Fibroblast of skin of scalp (primary cell): ENCODE results near the gene OTOP1. TPM values are rescaled to one million over a fixed set of nuclear protein-coding genes. Genes with fewer than 3 reads are reported as not detected.
"Not testable (repeated sequence)": the region's sequence is repeated elsewhere in the genome, so short reads cannot be mapped to it uniquely, and the experiment has no call there.

Experiments used
- DNase-seq: peaks from one replicate; pipeline ENCODE4 v3.0.0-alpha.2; 2013
- polyA plus RNA-seq, 2 experiments: library from polyadenylated mRNA; unstranded; fragments of 120-200 nt; gene quantifications; one replicate each; pipeline ENCODE4 v1.2.1, GENCODE V29; 2013; ENCODE audit not compliant: insufficient read length in 2 of 2

OTOP1 gene, protein sequence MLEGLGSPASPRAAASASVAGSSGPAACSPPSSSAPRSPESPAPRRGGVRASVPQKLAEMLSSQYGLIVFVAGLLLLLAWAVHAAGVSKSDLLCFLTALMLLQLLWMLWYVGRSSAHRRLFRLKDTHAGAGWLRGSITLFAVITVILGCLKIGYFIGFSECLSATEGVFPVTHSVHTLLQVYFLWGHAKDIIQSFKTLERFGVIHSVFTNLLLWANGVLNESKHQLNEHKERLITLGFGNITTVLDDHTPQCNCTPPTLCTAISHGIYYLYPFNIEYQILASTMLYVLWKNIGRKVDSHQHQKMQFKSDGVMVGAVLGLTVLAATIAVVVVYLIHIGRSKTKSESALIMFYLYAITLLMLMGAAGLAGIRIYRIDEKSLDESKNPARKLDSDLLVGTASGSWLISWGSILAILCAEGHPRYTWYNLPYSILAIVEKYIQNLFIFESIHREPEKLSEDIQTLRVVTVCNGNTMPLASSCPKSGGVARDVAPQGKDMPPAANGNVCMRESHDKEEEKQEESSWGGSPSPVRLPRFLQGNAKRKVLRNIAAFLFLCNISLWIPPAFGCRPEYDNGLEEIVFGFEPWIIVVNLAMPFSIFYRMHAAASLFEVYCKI
- polyA plus RNA-seq (2013, experiment 1 of 2; ENCODE audit: insufficient read length), result not detected
- not detected for polyA plus RNA-seq (2013, experiment 2 of 2; ENCODE audit: insufficient read length)

DNA sequence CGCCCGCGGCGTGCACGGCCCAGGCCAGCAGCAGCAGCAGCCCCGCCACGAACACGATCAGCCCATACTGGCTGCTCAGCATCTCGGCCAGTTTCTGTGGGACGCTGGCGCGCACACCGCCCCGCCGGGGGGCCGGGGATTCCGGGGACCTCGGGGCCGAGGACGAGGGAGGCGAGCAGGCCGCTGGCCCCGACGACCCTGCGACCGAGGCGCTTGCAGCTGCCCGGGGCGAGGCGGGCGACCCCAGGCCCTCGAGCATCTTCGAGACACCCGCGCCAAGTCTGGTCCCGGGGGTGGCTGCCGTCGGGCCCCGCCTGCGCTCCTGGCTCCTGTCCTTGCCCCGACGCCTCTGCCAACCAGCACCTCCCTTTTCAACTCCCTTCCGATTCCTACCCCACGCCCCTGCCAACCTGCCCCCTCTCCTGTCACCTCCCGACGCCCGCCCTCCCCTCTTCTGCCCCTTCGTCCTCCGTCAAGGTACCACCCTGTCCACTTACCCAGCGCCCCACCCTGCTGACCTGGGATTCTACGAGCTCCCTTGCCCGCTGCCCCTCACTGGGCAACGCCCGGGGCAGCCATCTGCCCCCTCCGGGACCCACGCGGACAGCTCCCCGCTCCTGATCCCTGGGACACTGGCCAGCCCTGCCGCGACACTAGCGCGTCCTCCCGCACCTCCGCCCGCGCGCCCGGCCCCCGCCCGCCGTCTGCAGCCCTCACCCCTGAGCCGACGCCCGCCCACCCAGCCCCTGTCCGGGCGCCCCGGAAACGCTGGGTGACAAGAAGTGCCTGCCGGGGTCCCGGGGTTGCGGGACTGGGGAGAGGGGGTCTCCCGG lies at the start of gene OTOP1:
Gene OTOP1 (minus strand): TSS at position 324 of the 833 bp plus-strand sequence. CDS start 65 bp downstream, at position 259.
- no peak for DNase-seq

DNA sequence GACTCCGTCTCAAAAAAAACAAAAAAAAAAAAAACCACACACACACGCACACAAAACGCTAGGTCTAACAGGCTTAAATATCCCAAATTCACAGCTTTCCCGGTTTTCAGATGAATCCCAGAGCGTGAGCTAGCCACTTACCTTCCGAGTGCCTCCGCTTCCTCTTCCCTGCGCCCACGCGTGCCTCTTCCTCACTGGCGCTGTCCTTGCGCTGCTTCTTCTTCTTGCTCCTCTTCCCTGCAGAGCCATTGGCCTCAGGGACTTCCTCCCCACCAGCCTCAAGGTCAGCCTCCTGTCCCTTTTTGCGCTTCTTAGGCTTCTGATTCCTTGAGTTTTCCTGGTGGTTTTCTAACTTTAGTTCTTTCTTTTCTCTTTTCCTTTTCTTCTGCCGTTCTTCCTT lies 47.5 kb upstream of the OTOP1 start:
- DNase-seq, result no peak

DNA sequence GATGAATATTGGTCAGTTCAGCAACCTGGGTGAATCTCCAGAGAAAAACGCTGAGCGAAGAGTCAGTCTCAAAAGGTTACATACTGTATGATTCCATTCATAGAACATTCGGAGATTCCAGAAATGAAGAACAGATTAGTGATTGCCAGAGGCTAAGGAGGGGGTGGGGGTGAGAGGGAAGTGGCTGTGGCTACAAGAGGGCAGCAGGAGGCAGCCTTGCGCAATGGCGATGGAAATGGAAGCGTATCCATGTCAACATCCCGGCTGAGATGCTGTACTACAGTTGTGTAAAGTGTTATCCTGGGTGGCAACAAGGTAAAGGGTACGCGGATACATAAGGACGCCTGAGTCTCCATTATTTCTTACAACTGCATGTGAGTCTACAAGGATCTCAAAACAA lies 45.2 kb upstream of the OTOP1 start:
- DNase-seq, result no peak

DNA sequence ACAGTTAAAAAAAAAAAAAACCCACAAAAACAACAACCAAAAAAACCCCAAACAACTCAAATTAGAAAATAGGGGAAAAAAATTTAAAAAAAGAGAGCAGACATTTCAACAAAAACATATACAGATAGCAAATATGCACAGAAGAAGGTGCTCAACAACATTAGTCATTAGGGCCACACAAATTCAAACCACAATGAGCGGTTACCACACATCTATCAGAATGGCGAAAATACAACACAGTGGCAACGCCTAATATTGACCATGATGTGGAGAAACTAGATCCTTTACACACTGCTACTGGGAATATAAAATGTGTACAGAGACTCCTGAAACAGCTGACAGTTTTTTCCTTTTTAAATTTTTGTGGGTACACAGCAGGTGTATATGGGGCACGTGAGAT lies 43.8 kb upstream of the OTOP1 start:
- DNase-seq, result no peak

DNA sequence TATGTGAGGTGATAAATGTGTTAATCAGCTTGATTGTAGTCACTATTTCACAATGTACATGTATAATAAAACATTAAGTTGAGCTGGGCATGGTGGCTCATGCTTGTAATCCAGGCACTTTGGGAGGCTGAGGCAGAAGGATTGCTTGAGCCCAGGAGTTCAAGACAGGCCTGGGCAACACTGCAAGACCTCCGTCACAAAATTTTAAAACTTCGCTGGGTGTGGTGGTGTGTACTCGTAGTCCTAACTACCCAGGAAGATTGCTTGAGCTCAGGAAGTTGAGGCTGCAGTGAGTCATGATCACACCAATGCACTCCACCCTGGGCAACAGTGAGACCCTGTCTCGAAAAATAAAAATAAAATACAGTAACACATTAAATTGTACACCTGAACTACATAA lies 43.1 kb upstream of the OTOP1 start:
- DNase-seq, result no peak

DNA sequence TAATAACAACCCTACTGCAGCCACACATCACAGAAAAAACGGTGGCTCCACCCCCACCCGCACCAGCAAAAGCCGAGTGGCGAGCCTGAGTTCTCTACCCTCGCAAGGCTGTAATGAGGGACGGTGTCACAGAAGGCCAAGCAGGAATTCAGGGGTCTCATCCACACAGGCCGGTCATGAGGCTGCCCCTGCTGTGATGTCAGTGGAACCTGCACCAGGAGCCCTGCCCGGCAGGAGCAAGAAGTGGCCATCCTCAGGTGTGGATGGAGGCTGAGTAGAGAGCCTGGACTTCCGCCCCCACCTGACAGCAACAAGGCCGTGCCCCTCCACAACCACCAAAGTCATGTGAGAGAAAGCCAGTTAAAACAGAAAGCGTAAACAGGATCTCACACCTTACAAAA lies 42.6 kb upstream of the OTOP1 start:
- DNase-seq, result no peak

DNA sequence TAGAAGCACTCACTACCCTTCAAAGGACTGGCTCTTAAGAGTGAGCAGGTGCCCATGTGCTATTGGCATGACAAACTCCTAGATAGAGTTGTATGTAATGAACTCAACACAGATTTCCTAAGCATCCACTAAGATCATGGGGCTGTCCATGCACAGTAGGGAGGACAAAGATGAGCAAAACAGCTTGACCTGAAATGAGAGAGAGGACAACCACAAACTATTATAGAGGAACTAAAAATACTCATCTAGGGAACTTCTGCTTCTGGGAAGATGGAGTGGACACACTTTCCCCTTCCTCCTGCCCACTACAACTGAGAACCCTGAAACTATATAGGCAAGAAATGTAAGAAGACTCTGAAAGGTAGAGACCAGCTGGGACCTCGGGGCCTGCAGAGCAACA lies 42.0 kb upstream of the OTOP1 start:
- no peak for DNase-seq

DNA sequence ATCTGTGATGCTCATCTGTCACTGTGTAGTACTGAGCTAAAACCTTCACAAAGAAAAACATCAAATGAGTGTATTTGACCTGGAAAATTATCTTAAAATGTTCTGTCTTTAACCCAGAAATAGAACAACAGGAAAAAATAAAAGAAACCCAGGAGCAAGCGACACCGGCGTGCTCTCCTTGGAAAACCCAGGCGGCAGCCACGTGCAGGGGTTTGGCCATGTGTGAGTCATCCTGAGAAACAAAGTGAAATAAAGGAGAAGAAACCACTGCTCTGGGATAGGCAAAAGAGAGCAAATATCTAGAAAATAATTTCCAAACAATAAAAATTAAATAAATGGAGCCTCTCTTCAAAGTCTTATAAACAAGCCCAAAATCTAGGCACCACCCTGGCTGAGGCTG lies 41.3 kb upstream of the OTOP1 start:
- no peak for DNase-seq

DNA sequence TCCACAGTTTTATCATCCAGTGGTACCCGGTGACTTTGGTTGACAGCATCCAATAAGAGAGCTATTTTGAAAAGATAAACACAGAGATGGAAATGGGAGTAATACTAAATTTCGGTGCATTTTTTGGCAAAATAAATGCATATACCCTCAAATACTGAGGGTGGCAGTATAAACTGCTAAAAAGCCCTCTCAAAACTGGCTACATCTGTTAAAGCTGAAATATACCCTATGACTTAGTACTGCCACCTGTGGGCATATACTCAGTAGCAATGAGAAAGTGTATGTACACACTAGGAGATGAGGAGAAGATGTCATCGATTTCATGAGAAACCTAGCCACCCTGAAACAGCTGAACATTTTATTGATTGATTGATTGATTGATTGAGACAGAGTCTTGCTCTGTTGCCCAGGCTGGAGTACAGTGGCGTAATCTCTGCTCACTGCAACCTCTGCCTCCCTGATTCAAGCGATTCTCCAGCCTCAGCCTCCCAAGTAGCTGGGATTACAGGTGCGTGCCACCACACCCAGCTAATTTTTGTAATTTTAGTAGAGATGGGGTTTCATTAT lies 33.5 kb upstream of the OTOP1 start:
- DNase-seq, result peak; percentile 66

DNA sequence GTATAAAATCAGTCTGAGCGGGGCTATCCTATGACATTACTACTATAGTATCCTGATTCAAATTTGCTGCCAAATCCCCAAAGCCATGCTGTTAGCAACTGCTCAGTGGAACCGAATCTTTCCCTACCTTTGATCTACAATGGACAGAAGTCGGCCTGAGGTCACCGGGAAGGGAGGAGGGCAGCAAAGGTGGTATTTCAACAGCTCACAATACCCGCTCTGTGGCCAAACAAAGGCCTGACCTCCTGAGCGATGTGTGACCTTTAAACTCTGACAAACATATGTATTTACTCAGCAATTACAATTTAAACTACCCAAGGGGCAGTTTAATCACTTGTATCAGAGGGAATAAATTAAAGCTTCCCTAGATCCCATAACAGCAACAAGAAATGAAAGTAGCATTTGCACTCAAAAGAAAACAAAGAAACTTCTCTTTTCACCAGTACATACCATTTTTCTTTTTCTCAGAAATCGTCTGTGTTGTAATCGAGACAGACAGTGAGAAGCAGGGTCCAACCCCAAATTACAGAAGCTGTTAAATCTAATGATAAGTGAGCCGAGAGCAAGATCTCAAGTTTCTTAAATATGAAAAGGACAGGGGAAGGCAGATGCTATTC lies 32.9 kb upstream of the OTOP1 start:
- DNase-seq, result no peak

DNA sequence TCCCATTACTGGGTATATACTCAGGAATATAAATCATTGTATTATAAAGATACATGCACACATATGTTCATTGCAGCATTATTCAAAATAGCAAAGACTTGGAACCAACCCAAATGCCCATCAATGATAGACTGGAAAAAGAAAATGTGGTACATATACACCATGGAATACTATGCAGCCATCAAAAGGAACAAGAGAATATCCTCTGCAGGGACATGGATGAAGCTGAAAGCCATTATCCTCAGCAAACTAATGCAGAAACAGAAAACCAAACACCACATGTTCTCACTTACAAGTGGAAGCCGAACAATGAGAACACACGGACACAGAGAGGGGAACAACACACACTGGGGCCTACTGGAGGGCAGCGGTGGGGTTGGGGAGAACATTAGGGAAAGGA lies 31.0 kb upstream of the OTOP1 start:
- not testable (repeated sequence) for DNase-seq

DNA sequence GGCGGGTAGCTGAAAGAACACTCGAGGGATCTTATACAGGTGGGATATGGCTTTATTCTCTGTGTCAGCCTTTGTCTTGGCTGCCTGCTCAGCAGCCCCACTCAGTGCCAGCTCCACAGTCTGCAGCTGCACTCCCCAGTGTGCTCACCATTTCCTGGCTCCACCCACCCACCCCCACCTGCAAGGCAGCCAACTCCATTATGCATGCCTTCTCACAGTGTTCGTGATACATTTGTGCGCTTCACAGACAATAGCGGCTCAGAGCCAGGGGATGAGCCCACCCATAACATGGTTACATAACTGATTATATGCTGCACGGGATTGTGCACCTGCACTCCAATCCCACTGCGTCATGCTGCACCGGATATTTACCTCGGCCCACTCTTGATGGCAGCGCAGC lies 30.1 kb upstream of the OTOP1 start:
- DNase-seq, result no peak

DNA sequence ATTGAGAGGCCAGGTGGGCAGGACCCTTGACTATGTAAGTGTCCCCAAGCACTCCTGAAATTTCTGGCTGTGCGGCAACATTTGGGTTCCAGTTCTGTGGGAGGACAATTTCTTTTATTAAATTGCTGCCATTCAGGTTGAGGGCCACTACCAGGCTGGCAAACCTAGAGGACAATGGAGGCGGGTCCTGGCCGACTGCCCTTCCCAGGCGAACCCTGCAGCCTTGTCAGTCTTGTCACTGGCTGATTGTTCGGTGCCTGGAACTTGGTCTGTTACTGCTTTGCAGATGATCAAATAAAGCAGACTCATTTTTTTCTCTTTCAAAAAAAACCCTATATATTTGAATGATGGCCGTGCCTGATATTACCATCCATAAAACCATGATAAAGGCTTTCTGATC lies 27.9 kb upstream of the OTOP1 start:
- DNase-seq, result no peak

DNA sequence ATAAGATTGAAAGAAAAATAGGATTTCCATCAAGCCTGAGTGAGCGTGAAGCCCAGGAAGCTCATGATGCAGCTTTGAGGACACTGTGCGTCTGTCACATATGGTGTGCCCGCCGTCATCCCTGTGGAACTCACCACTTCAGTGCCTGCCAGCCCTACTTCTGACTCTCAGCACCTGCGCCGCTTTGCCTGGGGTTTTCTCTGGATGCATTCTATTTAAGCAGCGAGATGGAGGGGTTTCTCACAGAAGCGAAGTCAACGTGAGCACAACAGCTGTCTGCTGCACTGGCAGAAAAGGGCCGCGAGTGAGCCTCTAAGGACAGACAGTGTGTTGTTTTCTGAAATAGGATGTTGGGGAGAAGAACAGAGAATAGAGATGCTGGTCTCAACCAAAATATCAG lies 27.5 kb upstream of the OTOP1 start:
- DNase-seq, result no peak

DNA sequence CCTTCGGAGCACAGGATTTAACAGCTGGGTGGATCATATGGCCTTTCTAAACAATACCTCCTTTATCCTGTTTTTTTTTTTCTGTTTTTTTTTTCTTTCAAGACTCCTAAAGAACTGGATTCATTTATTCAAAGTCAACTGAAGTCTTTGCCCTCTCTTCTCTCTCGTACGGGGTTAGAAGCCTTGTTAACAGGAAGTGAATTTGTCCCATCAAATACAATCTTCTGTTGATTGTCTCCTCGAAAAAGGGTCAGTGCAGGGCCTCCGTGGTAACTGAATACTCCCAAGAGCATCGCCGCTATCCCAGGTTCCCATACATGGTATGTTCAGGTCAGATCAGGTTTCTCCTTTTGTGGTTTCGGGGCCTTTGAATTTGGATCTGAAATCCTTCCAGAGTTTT lies 23.1 kb upstream of the OTOP1 start:
- no peak for DNase-seq

DNA sequence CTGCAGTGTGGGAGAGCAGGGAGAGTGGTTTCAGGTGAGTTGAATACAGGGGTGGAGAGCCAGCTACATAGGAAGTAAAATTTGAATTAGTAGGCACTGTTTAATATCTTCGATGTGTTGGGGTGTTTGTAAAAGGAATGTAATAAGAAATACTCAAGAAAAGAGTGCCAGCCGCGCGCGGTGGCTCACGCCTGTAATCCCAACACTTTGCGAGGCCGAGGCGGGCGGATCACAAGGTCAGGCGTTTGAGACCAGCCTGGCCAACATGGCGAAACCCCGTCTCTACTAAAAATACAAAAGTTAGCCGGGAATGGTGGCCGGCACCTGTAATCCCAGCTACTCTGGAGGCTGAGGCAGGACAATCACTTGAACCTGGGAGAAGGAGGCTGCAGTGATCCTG lies 22.6 kb upstream of the OTOP1 start:
- DNase-seq, result not testable (repeated sequence)

DNA sequence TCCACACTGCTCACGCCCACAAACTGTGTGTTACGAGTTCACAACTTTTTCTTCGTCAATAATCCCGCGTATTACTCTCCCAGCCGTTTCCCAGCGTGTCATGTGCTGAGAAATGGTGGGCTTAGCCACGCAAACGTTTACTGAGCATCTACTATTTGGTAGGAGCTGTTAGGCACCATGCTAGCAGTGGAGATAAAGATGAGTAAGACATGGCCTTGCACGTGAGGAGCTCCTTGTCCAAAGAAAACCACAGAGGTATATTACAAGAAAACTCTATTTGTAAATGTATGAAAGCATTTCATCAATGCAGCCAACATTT lies 22.1 kb upstream of the OTOP1 start:
- DNase-seq, result peak; percentile 4

DNA sequence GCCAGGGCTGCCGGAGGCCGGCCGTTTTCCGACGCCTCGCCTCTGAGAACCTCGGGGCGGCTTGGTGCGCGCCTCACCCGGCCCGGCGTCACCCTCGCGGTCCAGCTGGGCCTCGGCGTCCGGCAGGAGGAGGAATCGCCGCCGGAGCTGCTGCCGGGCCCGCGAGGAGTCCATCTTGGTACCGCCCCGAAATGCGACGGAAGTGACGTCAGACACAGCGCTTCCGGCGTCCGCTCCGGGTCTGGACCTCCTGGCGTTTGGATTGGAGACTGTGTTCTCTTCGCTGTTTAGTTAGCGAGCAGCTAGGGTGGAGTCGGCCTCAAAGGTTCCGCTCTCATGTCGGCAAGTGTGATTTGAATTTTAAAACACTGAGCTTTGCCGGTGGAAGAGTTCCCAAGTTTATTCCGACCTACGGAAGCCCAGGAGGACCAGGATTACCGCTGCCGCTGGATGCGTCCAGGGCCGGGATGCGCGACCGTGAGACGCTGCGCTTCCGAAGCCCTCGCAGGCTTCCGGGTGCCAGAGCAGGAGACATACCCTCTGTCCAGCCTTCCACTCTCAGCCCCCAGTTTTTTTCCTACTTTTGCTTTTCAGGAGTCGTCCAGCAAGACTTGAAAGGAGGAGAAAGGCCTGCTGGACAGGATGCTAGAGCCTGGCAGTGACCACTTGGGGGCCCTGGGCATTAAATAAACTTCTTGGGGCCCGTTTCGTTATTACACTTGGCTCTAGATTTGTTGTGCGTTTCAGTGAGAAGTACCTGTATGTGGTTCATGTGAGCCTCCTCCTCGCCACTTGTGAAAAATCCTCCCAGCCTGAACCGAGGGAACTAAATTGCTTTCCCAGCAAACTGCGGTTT lies 21.5 kb upstream of the OTOP1 start, which contains the start of gene TMEM128:
Gene TMEM128 (minus strand): TSS at position 195 of the 856 bp plus-strand sequence. CDS start 21 bp downstream, at position 174.
- DNase-seq, result peak; percentile 93

DNA sequence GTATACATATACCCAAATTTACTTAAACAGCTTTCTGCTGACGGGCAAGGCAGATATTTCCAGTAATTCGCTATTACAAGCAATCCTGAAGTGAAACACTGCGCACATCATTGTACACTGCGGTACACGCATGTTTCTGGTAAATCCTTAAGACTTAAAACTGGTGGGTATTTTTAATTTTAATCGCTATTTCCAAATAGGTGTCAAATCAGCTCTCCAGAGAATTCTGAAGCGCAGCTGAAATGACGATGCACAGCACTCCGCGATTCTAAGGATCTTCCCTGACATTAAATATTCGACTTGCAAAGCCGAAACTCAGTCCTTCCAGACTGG lies 20.9 kb upstream of the OTOP1 start:
- no peak for DNase-seq

DNA sequence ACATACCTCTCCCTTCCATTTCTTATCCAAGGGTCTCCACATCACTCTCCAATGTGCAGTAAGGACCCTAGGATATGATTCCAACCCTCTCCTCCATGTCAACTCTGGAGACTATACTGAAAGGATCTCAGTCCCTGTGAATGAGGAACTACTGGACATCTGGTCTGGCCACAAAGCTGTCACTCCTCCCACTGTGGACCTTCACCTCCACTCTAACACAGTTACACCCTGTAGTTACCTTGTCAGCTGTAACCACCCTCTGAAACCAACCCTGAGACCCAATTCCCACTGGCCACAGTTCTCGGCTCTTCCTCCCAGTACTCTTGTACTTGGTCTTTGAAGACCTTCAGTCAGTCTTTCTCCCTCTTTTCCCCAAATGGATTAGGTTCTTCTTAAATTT lies 18.4 kb upstream of the OTOP1 start:
- DNase-seq, result no peak

DNA sequence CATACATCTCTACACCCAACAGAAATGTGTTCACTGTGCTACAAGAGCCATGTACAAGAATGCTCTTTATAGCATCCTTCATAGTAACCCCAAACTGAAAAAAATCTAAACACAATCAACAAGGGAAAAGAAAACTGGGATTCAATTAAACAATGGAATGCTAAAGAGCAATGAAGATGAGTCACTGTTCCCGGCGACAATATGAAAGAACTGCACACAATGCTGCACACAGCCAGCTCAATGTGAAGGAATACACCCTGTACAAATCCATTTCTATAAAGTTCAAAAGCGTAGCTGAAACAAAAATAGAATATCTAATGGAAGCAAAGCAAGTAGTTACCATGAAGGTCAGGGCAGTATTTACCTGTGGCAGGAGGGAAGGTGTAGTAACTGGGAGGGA lies 12.8 kb upstream of the OTOP1 start:
- DNase-seq, result not testable (repeated sequence)

DNA sequence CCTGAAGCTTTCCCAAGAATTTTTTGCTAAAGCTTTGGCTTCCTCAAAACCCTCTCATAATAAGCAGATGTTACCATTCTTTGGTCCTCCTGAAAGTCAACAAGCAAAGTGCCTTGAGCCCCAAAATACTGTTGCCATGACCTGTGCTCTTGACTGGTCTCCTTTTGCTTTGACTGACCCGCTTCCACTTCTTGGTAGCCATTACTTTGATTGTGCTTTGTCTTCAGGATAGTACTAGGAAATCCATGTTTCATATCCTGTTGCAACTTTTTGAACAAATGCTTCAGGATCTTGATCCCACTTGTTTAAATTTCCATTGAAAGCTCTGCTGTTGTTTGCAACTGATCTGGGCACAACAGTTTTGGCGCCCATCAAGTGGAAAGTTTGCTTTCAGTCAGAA lies 6.9 kb upstream of the OTOP1 start:
- DNase-seq, result no peak
